ENCODE data around the gene JPT2.
A peak's percentile ranks its signal among the peaks of the same experiment; 100 is the strongest.

Gene JPT2

GRCh38 chr16:1678500-1679098 lies 520 bp downstream of the JPT2 start:
- peak; percentile 45 for DNase-seq

DNA sequence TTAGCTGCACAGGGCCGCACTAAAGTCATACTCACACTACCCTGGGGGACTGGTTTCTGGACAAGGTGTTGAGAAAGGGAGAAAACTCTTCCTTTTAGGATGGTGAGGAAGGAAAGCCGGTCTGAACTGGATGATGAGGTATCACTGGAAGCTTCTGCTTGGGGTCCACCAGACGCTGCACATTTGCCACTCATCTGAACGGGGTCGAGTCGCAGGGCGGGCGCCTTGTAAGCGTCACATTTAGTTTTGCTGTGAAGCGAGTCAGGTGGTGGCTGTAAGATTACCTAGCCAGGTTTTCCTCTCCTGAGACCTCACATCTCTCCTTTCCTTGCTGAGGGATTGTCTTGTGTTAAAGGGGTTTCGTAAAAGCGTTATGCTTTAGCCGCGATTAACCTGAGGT lies 2.3 kb downstream of the JPT2 start:
- peak; percentile 42 for DNase-seq

DNA sequence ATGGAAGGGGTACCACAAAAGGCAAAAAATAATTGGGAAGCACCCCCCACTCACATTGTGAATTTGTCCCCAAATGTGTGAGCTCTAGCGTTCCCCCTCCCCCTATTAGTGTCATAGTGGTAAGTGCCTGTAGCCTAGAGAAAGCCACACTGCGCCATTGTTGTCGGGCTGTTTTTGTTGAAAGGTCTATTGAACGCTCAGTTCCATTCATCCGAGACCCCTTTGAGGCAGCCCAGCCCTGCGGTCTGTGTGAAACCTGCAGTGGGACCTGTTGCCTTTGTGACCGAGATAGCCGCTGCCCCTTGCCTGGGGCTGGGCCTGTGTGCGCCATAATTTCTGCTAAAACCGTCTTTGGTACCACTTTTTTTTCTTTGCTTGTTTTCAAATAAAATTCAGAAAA lies 3.0 kb downstream of the JPT2 start:
- DNase-seq, result no peak

DNA sequence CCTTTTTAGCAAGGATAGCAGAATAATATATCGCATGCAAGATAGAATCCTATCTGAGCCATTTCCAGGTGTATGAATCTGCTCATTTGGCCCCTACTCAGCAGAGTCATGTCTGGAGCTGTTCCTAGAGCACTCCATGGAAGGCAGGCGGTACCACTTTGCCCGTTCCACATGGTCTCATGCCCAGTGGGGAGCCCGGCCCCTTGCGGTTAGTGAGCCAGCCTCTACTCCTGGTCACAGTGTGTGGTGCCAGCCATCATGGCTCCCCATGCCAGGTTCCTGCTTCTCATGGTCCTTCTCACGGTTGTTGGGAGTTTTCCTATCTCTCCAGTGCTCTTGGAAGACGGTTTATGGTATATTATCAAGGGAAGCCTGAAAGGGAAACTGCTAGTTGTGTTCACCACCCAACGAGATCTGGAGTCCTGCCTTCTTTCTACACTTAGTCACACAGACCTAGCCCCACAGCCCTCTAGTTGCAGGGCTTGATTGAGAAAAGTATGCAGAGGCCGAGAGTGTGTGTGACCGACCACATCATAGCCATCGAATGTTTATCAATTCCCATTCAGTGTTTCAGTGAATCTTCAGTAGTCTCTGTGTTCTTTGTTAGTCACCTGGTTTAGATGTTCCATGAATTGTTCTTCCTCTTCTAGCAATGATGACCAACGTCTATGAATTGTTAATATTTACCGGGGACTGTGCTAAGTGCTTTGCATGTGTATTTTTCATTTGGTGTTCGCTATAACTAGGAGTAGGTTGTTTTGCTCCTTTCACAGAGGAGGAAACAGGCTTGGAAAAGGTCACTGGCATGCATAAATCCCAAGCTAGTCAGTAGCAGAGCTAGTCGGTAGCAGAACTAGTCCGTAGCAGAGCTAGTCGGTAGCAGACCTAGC lies 9.6 kb downstream of the JPT2 start:
- peak; percentile 90 for DNase-seq

DNA sequence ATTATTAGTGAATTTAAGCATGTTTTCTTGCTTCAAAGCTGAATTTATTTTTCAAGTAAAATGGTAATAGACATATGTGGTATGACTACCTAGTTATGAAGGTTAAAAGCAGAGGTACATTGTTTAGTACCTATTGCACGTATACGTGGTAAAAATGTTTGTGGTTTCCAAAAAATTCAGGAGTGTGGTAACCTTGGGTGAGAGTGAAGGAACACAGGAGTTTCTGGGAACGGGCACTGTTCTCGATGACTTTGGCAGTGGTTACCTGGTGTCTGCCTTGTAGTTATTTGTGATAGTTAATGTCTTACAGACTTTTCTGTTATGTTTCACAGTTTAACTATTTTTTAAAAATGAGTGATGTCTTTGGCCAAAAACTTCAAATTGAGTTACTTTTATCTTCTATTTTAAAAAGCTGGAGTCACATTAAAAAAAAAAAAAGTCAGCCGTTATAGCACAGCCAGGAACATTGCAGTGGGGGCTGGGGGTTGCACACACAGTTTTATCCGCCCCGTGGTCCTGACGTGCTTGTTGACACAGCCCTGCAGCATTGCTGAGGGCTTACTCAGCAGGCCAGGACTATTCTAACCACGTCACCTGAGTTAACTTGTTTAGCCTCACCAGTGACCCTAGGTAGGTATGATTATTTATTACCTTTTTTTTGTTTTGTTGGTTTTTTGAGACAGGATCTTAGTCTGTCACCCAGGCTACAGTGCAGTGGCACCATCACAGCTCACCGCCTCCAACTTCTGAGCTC lies 10.9 kb downstream of the JPT2 start:
- DNase-seq, result no peak

GRCh38 chr16:1689853-1690252 lies 11.8 kb downstream of the JPT2 start:
- DNase-seq, result no peak

GRCh38 chr16:1690810-1691209 lies 12.7 kb downstream of the JPT2 start:
- DNase-seq, result no peak

- DNase-seq, result no peak
These were observed 13.2 kb downstream of the JPT2 start for GRCh38 chr16:1691276-1691675.

GRCh38 chr16:1691956-1692355 lies 13.9 kb downstream of the JPT2 start:
- no peak for DNase-seq

DNA sequence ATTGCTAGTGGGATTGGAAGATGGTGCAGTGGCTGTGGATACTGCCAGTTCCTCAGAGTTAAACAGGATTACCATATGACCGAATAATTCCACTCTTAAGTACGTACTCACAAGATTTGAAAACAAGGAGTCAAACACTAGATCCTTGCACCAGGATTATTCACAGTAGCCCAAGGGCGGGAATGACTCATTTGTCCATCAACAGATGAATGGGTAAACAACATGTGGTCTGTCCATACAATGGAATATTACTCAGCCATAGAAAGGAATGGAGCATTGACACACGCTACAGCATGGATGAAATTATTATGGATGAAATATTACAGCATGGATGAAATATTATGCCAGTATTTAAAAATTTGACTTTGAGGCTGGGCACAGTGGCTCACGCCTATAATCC lies 18.8 kb downstream of the JPT2 start:
- no peak for DNase-seq

- no peak for DNase-seq
These were observed 20.6 kb downstream of the JPT2 start for GRCh38 chr16:1698680-1699079.

GRCh38 chr16:1700246-1700645 lies 22.2 kb downstream of the JPT2 start:
- no peak for DNase-seq

DNA sequence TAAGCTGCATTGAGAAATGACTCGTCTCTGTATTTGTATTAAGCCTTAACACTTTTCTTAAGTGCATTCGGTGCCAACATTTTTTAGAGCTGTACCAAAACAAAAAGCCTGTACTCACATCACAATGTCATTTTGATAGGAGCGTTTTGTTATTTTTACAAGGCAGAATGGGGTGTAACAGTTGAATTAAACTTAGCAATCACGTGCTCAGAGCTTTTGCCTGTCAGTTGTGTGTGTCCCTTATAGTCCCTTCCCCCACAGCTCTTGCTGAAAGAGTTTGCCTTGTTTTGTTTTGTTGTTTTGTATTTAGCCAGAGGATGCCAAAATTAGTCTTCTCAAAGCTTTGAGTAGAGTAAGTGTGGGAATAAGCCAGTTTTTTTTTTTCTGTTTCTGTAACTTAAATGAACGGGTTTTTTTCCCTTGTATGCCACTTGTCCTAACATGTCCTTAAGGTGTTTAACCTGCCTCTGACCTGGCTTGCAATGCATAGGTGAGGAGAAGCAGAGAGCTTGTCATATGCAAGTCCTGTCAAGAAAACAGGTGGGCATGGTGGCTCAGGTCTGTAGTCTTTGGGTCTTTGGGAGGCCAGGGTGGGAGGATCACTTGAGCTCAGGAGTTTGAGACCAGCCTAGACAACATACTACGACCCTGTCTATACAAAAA lies 23.3 kb downstream of the JPT2 start:
- no peak for DNase-seq

GRCh38 chr16:1705324-1705687 lies 27.2 kb downstream of the JPT2 start:
- DNase-seq, result peak; percentile 36

- DNase-seq, result peak; percentile 66
These were observed 27.8 kb downstream of the JPT2 start, which contains the start of gene MAPK8IP3 for GRCh38 chr16:1705688-1706385. Gene MAPK8IP3, plus strand, starts transcription at chr16:1706195. Its CDS starts 145 bp downstream, at chr16:1706340.

- DNase-seq, result no peak
These were observed 28.5 kb downstream of the JPT2 start for GRCh38 chr16:1706386-1707192.

DNA sequence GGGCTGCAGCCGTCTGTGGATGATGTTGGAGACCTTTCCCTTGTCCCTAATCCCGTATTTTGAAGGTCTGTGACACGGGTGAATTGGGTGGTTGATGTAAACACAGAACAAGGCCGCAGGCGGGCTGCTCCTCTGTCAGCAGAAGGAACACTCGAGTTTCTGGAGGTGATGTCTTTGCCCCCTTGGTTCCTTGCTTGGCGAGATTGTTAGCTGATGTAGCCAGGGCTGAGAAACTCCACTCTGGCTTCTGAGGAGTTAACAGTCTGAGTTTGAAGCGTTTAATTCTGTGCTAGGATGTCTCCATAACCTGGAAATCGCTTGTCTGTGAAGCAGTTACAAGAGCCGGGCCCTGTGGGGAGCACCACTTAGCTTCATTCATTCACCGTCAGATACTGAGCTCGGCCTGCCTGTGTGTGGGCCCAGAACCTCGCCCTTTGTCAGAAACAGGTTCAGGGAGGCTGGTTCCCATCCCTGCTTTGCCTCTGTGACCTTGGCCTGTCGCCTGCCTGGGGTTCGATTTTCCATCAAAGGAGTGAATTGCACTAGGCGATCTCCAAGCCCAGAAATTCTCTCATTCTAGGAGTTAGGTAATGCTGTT lies 29.2 kb downstream of the JPT2 start:
- no peak for DNase-seq

GRCh38 chr16:1708083-1708767 lies 30.1 kb downstream of the JPT2 start:
- no peak for DNase-seq

GRCh38 chr16:1708768-1709180 lies 30.7 kb downstream of the JPT2 start:
- peak; percentile 61 for DNase-seq

- no peak for DNase-seq
These were observed 31.3 kb downstream of the JPT2 start for GRCh38 chr16:1709356-1709755.

All from DMS79 treated with DMSO at 0.1 percent for 48 hours (cell line).